K562 (cell line): Measurements from ENCODE around the gene RAB3GAP2. TPM values are rescaled to one million over a fixed set of nuclear protein-coding genes. Genes with fewer than 3 reads are reported as not detected.

Experiments
- AFF1 ChIP-seq, 2 experiments: fragments of 450-650 bp; IDR thresholded peaks; 2 replicates each; pipeline ENCODE4 v1.6.1; 2018; ENCODE audit warnings: mild to moderate bottlenecking in 2 of 2, low read depth in 1 of 2; ENCODE audit not compliant: partially characterized antibody in 2 of 2
- BACH1 ChIP-seq: fragments of 200-800 bp; sonication (Bioruptor generic); IDR thresholded peaks from 2 replicates; pipeline ENCODE4 v1.6.1; 2016; ENCODE audit warnings: missing genetic modification characterization, missing compliant biosample characterization
- CC2D1A ChIP-seq: fragments of 450-650 bp; IDR thresholded peaks from 2 replicates; pipeline ENCODE4 v1.6.1; 2017; ENCODE audit warnings: mild to moderate bottlenecking
- DMBX1 ChIP-seq: fragments of 250-450 bp; sonication (Bioruptor Pico); IDR thresholded peaks from 2 replicates; pipeline ENCODE4 v1.8.0; 2022; ENCODE audit warnings: inconsistent platforms, mild to moderate bottlenecking, moderate library complexity, borderline replicate concordance
- PBX2 ChIP-seq, 2 experiments: IDR thresholded peaks in 1 of 2; conservative IDR thresholded peaks in 1 of 2; 2 replicates each; pipeline ENCODE4 v1.6.1; 2016; ENCODE audit warnings: low read depth in 2 of 2, mild to moderate bottlenecking in 1 of 2, missing compliant biosample characterization in 1 of 2, missing genetic modification characterization in 1 of 2, moderate library complexity in 1 of 2
- PHB2 ChIP-seq: fragments of 450-650 bp; IDR thresholded peaks from 2 replicates; pipeline ENCODE4 v1.6.1; 2017; ENCODE audit warnings: low read depth
- PHF20 ChIP-seq: fragments of 450-650 bp; IDR thresholded peaks from 2 replicates; pipeline ENCODE4 v1.6.1; 2018; ENCODE audit not compliant: partially characterized antibody
- PTBP1 ChIP-seq: fragments of 200-400 bp; formaldehyde crosslinking; IDR thresholded peaks from 2 replicates; pipeline ENCODE4 v1.6.1; 2017; ENCODE audit warnings: low read depth, low read length
- TAF7 ChIP-seq: fragments of 450-650 bp; IDR thresholded peaks from 2 replicates; pipeline ENCODE4 v1.6.1; 2016; ENCODE audit warnings: missing genetic modification characterization, missing compliant biosample characterization
- TFAP4 ChIP-seq: sonication (generic); formaldehyde crosslinking; IDR thresholded peaks from 2 replicates; pipeline ENCODE4 v1.8.0; 2022; ENCODE audit warnings: missing genetic modification reagents, mild to moderate bottlenecking, moderate library complexity, borderline replicate concordance
- THRAP3 ChIP-seq: fragments of 450-650 bp; IDR thresholded peaks from 2 replicates; pipeline ENCODE4 v1.6.1; 2016; ENCODE audit warnings: mild to moderate bottlenecking, inconsistent platforms, borderline replicate concordance
- ZNF175 ChIP-seq: fragments of 200-800 bp; sonication (Bioruptor generic); IDR thresholded peaks from 2 replicates; pipeline ENCODE4 v1.6.1; 2016; ENCODE audit warnings: low read depth, mild to moderate bottlenecking, missing genetic modification characterization, missing compliant biosample characterization
- polyA plus RNA-seq, 8 experiments: library from polyadenylated mRNA; depleted of rRNA in 4 of 8; stranded (reverse) in 5 of 8; unstranded in 3 of 8; fragments of >200 nt; fragmentation: Nextera tagmentation in 2 of 8; fragmentation: Illumina TruSeq in 1 of 8; extraction: Ambion mirVana in 2 of 8; extraction: Trizol in 1 of 8; gene quantifications; 2 replicates each; pipeline versions ENCODE4 v1.2.1 to v1.2.3, GENCODE V29; 2011 to 2014; ENCODE audit warnings: inconsistent platforms in 1 of 8, missing spikeins in 1 of 8
- total RNA-seq, 7 experiments: library from RNA; depleted of rRNA in 6 of 7; stranded (reverse); fragments of >200 nt in 6 of 7; fragmentation: Illumina TruSeq in 2 of 7; extraction: Trizol in 2 of 7; gene quantifications; 2 replicates each; pipeline versions ENCODE4 v1.2.1 to v1.2.3, GENCODE V29; 2011 to 2021; ENCODE audit warnings: low replicate concordance in 1 of 7
- TF ChIP-seq, protein P1 (sequence below): sonication (generic); formaldehyde crosslinking; IDR thresholded peaks from 2 replicates; pipeline ENCODE4 v1.8.1; 2023; ENCODE audit warnings: mild to moderate bottlenecking, missing genetic modification reagents
- TF ChIP-seq, protein P2 (sequence below): fragments of 250-450 bp; sonication (Bioruptor Pico); IDR thresholded peaks from 2 replicates; pipeline ENCODE4 v1.4.0; 2020; ENCODE audit warnings: mild to moderate bottlenecking, moderate library complexity

The RAB3GAP2 gene
- total and polyA plus RNA-seq, 9 of the 15 experiments (the other 6 are each of a cell fraction or from before 2014, with no cell fraction given): 14.1 to 69.1 (median 32.2) TPM

GRCh38 chr1:220272047-220272840, at the start of gene RAB3GAP2 (continued):
- TF ChIP-seq PBX2 (CRISPR knock-in tag; IDR thresholded peaks at IDR 0.05; ENCODE audit: low read depth) (no peak), PBX2 (tag; conservative IDR thresholded peaks at IDR 0.05; ENCODE audit: low read depth) (peak; percentile 87; the same call in 1 of the 2 replicates), CC2D1A (no peak), PHB2 (no peak), TAF7 (tag) (peak; percentile 45), PTBP1 (0 out of 2 replicates have a peak, but pooled peaks have one; percentile 19), ZNF175 (CRISPR knock-in tag) (no peak; the same call in 1 of the 2 replicates), DMBX1 (CRISPR knock-in tag) (peak; percentile 78), TFAP4 (peak; percentile 86), PHF20 (peak; percentile 64), THRAP3 (no peak), BACH1 (no peak), AFF1 (IDR thresholded peaks at IDR 0.05; ENCODE audit: low read depth in 1 of 2, partially characterized antibody in 2 of 2) (peak; percentile 13 to 31)
- TF ChIP-seq, protein P1, sequence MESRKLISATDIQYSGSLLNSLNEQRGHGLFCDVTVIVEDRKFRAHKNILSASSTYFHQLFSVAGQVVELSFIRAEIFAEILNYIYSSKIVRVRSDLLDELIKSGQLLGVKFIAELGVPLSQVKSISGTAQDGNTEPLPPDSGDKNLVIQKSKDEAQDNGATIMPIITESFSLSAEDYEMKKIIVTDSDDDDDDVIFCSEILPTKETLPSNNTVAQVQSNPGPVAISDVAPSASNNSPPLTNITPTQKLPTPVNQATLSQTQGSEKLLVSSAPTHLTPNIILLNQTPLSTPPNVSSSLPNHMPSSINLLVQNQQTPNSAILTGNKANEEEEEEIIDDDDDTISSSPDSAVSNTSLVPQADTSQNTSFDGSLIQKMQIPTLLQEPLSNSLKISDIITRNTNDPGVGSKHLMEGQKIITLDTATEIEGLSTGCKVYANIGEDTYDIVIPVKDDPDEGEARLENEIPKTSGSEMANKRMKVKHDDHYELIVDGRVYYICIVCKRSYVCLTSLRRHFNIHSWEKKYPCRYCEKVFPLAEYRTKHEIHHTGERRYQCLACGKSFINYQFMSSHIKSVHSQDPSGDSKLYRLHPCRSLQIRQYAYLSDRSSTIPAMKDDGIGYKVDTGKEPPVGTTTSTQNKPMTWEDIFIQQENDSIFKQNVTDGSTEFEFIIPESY (CRISPR knock-in tag): peak; percentile 62; the same call in 1 of the 2 replicates
- TF ChIP-seq, protein P2, sequence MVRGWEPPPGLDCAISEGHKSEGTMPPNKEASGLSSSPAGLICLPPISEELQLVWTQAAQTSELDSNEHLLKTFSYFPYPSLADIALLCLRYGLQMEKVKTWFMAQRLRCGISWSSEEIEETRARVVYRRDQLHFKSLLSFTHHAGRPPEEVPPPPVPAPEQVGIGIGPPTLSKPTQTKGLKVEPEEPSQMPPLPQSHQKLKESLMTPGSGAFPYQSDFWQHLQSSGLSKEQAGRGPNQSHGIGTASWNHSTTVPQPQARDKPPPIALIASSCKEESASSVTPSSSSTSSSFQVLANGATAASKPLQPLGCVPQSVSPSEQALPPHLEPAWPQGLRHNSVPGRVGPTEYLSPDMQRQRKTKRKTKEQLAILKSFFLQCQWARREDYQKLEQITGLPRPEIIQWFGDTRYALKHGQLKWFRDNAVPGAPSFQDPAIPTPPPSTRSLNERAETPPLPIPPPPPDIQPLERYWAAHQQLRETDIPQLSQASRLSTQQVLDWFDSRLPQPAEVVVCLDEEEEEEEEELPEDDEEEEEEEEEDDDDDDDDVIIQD: no peak
